Cardiac septum (tissue), 1 donor: ENCODE data around the gene USP47. TPM values are rescaled to one million over a fixed set of nuclear protein-coding genes. Genes with fewer than 3 reads are reported as not detected.

Experiments
- DNase-seq: peaks from one replicate; pipeline ENCODE4 v3.0.0-alpha.2; 2020; ENCODE audit warnings: low spot score
- intact Hi-C: fragments of 100-400 bp; cut with DNase I; formaldehyde crosslinking; loops from one replicate; pipeline ENCODE4 v1.14.0; 2022
- total RNA-seq: library from RNA; stranded (reverse); fragmentation: NEBNext Ultra II Directional; extraction: Animal tissue kit (Norgen Biotek cat#: 25700); gene quantifications from one replicate; pipeline ENCODE4 v1.2.1, GENCODE V29; 2021
- donor health status: DM: no; HTN: no; CAD: no.

USP47 gene
- total RNA-seq, 1 donor from 2014 or later: 61.6 TPM

DNA sequence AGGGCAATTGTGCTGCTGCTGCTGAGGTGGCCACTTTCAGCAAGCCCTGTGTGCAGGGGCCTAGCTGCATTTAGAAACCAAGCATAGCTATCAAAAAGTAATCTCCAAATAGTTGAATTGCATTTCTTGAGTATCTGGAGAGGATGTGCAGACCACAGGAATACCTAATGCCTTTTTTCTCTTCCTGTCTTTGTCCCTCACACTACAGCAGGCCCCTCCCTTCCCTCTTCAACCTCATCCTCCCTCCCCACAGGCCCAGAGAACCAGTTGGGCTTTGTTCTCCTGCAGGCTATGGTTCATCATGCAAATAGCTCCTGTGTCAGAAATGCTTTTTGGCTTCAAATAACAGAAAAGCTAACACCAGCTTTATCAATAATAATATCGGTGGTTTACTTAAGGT lies 118.9 kb downstream of the USP47 start:
- no peak for DNase-seq
- intact Hi-C loops: no loop called here

DNA sequence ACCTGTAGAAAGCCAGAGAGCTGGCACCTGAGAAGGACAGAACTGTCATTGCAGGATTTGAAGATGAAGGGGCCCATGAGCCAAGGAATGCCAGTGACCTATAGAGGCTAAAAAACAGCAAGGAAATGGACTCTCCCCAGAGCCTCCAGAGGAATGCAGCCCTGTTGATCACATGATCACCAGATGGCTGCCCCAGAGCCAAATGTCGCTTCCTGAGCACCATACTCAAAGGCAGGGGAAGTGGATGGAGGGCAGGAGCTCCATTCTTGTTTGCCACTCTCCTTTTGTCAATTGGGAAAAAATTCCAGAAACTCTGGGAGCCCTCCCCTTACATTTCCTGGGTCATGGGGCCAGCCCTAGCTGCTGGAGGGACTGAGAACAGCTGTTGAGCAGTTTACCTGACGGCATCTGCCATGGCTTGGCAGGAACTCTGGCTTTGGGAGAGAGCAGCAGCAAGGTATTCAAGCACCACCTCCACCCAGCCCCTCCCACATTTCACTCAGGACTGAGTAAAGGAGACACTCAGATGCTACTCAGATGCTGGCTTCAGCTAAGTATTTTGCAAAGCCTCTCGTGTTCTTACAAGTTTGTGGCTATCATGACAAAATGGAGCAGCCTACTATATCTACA lies 119.7 kb downstream of the USP47 start:
- intact Hi-C loops: no loop called here
- DNase-seq: no peak

DNA sequence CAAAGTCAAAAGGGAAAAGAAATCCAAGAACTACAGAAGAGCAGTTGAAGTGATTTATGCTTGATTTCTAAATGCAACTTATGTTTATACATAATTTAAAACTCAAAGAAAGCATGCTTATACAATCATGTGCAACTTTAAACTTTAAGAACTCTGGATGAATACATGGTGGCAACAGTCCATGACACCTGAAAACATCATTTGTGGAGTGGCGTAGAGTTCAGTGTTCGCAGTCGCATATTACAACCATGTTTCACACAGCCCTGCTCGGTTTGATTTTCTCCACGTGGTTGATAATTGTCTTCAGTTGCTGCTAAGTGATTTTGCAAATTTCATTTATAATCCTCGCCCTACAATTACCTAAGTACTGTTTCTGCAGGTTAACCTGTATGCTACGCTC lies 121.3 kb downstream of the USP47 start:
- intact Hi-C loops: no loop called here
- DNase-seq: no peak

DNA sequence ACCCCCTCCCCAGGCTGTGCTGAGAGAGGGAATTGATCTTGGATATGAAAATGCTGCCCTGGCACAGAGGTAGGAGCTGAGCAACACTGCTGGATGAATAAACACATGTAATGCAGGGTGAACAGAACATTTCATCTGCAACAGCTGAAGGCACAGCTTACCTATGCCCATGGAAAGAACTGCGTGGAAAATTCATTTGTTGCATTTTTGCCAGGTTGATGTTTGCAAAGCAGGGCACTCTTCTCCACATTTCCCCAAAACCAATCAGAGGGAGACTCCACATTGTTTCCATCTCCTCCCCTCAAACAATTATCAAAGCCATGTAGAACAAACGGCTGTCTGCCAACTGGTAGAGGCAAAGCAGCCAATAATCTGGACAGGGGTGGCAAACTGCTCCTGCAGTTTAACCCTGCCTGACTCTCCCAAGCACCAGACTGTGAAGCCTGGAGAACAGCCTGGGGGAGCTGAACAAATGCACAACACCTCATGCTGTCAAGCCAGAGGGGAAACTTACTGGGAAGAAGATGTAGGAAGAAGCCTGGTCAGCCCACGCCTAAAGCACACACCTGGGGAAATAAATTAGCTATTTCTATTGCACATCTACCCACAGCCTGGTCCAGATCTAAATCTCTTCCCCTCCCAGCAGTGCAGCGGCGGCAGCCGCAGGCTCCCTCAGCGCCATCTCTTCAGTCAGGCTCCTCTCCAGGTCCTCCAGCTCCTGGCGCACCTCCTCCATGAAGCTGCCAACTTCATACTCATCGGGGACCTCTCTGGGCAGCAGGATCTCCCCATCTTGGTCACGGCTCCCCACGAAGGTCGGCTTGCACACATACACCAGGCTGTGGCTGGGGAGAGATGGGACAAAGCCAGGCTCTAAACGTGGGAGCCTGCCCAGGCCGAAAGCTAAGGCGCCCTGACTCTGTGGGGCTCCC lies 122.3 kb downstream of the USP47 start:
- intact Hi-C loops: no loop called here

DNA sequence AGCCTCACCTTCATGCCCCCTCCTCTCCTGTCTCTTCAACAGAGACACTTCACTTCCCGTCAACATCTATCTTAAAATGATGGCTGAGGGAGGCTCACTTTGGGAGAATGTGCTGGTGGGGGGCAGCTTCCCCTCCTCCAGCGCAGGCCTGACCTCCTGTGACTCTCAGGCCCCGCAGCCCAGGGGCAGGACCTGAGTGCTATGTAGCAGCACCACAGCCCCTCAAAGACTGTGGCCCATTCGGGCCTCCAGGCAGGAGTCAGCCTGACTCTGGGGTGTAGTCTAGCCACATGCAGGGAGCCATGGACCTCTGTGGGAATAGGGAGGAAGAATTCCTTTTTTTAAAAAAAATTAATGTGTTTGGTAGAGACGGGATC lies 123.0 kb downstream of the USP47 start:
- no peak for DNase-seq
- intact Hi-C loops: no loop called here

More for the DNA sequence above, 122.3 kb downstream of the USP47 start:
- no peak for DNase-seq

DNA sequence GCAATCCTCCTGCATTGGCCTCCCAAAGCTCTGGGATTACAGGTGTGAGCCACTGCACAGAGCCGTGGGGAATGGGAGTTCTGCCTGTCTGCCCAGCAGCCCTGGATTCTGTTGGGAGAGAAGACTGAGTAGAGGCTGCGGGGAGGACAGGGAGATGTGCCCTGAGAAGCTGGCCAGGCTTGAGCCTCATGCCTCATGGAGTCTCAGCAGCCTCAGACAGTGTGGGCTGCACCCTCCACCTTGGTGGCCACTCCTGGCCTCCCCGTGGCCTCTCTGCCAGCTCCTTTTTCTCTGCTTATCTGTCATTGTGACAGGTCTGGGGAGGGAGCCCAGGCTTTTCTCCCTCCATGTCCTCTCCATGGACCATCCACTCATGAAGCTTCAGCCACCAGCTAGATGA lies 123.4 kb downstream of the USP47 start:
- intact Hi-C loops: no loop called here
- DNase-seq: no peak

DNA sequence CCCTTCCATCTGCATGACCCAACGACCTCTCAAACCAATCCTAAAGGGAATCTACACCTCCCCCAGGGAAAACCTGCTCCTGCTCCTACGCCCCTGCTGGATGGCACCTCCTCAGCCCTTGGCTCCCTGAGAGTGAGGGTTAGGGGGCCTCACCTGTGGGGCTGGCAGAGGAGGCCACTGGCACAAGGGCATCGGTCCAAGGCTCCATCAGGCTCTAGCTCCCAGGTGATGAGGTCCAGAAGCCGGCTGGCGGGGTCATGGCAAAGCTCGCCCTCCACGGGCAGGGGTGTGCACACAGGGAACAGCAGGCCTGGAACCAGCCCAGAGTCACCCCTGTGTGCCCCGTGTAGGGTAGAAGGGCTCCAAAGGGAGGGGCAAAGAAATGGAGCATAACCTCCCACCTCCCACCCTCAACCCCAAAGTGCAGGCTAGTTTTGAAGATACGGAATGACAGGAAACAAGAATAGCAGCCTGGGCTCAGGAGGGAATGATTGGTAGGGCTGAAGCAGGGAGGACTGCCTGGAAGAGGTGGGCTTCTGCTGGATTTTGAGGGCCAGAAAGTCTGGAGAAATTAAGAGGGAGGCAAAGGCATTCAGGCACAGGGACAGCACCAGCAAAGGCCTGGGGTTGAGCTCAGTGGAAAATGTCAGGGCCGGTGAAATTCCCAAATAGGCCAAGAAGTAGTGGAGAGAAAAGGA lies 124.0 kb downstream of the USP47 start:
- DNase-seq: no peak
- intact Hi-C loops: no loop called here

DNA sequence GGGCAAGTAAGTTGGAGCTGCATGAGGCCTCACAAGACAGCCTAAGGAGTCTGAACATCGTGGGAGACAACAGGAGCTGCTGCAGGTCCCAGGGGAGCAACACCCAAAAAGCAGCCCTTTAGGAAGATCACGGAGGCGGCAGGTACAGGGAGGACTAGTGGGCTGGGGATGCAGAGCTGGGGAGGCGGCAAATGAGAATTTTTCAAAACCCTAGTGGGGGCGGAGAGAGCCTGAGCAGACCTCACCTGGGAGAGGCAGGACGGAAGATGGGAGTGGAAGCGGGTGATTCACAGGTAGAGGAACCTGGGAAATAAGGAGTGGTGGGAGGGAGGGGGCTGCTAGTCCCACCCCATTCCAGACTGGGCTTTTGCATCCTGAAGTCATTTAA lies 124.6 kb downstream of the USP47 start:
- intact Hi-C loops: no loop called here
- no peak for DNase-seq

- intact Hi-C loops: no loop called here
- no peak for DNase-seq
Measured at GRCh38 chr11:11966826-11967668, 125.3 kb downstream of the USP47 start.

DNA sequence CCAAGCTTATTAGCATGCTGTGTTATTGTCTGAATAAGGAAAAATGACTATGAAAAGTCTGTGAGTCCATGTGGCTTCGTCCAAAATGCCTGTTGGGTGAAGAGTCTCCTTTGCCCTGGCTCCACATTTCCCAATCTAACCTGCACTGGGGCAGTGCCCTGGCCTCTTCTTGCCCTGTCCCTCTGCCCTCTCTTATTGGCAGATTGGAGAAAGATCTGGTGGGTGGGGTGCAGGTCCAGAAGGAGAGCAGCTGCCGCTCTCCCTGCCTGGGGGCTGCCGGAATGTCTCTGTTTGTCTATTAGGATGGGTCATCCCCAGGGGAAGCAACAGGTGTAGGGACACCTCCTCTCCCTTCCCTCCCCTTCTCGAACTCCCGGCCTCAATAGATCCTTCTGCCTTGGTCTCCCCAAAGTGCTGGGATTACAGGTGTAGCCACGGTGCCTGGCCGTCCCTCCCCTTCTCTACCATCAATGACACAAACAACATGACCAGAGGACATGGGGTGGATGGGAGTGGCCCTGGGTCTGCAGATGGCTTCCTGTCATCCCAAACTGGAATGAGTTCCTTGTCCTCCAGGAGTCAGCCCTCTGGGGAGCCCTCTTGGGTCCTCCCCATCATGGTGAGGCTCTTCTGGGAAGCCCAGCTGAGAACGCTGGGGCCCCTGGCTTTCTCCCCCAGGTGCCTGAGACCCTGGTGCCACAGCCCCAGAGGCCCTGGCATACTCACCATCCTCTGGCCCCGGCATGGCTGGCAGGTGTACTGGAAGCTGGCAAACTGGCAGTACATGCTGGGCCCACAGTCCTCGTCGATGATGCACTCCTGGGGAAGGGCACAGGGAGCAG lies 126.1 kb downstream of the USP47 start:
- DNase-seq: no peak
- intact Hi-C loops: no loop called here

DNA sequence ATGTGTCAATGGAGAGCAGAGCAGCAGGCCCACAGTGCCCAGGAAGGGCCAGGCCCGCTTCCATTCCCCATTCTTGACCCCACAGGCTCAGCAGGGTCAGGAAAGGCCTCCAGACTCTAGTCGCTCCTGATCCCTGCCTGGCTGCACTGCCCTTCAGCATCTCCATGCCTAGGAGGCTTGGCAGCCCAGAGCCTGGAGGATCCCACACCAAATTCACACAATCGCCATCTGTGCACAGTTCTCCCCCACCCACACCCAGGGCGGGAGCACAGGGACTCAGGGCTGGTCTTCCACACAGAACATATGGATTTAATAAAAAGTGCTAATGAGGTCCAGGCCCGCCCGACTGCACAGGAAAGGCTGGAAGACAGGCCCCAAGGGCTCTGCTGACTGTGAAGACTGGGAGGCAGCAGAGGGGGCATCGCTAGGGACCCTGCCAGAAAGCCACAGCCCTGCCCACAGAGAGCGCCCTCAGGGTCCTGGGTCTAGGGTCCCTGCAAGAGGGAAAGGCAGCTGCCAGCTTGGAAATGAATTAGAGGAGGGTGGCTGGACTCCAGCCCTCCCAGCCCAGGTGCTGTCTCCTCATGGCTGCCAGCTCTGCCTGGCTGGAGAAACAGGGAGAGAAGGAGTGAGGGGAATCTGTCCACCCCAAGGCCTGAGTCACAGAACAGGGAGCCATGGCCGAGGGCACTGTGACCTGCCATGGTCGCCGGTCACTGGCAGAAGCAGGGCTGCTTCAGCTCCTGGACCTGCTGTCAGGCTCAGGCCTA lies 126.9 kb downstream of the USP47 start:
- intact Hi-C loops: no loop called here
- DNase-seq: no peak

- intact Hi-C loops: no loop called here
- no peak for DNase-seq
Measured at GRCh38 chr11:11969380-11970215, 127.8 kb downstream of the USP47 start.

DNA sequence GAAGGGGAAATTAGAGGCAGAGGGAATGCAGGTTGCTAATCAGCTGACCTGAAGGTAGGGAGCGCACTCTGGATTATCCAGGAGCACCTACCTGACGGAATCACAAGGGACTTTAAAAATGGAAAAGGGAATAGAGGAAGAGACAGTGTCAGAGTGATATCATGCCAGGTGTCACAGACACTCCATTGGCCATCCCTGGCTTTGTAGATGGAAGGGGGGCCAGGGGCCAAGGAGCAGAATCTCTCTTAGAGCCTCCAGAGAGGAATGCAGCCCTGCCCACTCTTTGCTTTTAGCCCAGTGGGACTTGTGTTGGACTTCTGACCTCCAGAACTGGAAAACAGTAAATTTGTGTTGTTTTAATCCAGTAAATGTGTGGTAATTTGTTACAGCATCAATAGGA lies 128.8 kb downstream of the USP47 start:
- no peak for DNase-seq

DNA sequence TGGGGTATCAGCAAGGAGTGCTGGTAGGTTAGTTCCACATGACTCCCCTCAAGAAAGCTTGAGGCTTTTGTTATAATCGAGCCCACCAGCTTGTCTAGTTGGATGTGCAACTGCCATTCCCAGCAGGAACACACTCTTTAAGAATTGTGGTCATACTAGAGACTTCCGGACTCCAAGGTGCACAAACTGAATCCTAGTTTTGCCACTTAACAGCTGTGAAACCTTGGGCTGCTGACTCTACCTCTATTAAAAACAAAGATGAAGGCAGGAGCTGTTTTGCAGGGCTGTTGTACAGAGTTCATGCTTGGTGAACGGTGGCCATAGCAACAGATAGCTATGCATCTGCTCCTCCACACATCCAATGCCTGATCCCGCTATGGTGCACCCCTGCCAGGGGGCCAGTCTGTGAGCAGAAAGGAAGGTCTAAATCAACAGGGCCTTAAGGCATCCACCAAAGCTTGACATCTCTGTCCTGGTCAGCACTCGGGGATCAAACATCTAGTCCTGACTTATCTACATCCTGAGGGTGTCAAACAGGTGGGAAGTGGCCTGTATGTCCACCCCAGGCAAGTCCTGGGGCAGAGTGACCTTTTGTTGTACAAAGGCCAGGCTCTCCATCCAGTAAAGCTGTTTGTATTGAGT lies 130.3 kb downstream of the USP47 start:
- intact Hi-C loops: loop anchor here (2.0 kb wide), 3 partner anchors 21 to 73 kb away; no protein-coding TSS in a partner anchor
- no peak for DNase-seq

More for the DNA sequence above, 128.8 kb downstream of the USP47 start:
- intact Hi-C loops: no loop called here

GRCh38 chr11:11972730-11973341 lies 131.1 kb downstream of the USP47 start:
- intact Hi-C loops: loop anchor here (2.0 kb wide), 3 partner anchors 20 to 72 kb away; no protein-coding TSS in a partner anchor
- DNase-seq: no peak

DNA sequence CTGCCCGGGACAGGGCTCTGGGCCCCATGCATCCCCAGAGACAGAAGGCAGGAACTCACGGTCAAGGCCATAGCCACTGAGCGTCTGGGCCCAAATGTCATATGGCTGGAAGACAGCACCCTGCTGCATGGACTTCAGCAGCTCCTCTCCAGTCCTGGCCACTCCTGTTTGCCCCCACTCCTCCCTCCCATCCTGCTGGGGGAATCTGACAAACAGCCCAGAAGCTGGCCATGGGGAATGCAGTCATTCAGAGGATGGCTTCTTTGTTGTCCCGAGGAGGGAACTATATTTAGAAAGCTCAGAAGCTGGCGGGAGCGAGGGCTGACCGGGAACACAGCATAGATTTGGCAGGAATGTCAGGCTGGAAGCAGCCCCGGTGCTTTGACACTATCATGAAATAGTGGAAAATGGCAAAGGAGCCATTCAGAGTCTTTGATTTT lies 131.6 kb downstream of the USP47 start:
- peak; percentile 89 for DNase-seq
- intact Hi-C loops: loop anchor here (2.0 kb wide), 3 partner anchors 19 to 71 kb away; no protein-coding TSS in a partner anchor
